ENCODE measurements around the gene RUFY4. TPM values are rescaled to one million over a fixed set of nuclear protein-coding genes. Genes with fewer than 3 reads are reported as not detected.

The RUFY4 gene
- total RNA-seq, 2 experiments from 2014 or later, result 1.4 to 5.1 TPM

DNA sequence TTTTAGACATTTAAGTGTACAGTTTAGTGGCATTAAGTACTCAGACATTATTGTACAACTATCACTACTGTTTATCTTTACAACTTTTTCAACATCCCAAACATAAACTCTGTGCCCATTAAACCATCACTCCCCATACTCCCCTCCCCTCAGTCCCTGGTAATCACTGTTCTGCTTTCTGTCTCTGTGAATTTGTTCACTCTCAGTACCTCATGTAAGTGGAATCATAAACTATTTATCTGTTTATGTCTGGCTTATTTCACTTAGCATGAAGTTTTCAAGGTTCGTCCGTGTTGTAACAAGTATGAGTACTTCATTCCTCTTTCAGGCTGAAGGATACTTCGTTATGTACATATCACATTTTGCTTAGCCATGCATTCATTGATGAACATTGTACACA, 9.8 kb upstream of the RUFY4 start:
- H3K4me3 Mint-ChIP-seq, result no peak overlapping the region
- ATAC-seq (no peak), DNase-seq (no peak)
- no peaks in the 10 kb centered on the region for H3K36me3 Mint-ChIP-seq
- H3K27ac Mint-ChIP-seq, result no peak overlapping the region
- H3K9me3 Mint-ChIP-seq (ENCODE audit: low read depth), result no peaks in the 10 kb centered on the region
- peaks cover 33% of the 10 kb centered on the region for H3K27me3 Mint-ChIP-seq
- CTCF ChIA-PET, result no interaction called here
- H3K4me1 Mint-ChIP-seq, result no peaks in the 10 kb centered on the region

DNA sequence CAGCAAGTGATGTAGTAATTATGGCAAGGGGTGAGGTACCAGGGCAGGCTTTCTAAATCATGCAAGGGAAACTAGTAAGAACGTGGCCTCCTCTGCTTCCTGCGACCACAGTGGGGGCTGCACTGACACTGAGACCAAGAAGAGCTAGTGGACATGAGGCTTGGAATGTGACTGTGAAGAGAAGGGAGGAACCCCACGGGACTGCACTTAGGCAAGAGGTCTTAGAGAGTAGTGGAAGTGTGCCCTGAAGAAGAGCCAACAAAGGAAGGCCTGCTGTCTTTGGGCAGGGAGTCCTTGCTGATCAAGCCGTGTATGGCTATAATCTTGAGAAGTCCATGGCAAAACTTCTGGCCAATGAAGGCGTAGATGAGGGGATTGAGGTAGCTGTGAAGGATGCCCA, 8.9 kb upstream of the RUFY4 start:
- Mint-ChIP-seq H3K9me3 (ENCODE audit: low read depth) (no peaks in the 10 kb centered on the region), H3K4me3 (no peak overlapping the region), H3K36me3 (no peaks in the 10 kb centered on the region), H3K27me3 (peaks cover 33% of the 10 kb centered on the region), H3K4me1 (no peaks in the 10 kb centered on the region), H3K27ac (no peak overlapping the region)
- CTCF ChIA-PET, result no interaction called here
- DNase-seq (no peak), ATAC-seq (no peak)

DNA sequence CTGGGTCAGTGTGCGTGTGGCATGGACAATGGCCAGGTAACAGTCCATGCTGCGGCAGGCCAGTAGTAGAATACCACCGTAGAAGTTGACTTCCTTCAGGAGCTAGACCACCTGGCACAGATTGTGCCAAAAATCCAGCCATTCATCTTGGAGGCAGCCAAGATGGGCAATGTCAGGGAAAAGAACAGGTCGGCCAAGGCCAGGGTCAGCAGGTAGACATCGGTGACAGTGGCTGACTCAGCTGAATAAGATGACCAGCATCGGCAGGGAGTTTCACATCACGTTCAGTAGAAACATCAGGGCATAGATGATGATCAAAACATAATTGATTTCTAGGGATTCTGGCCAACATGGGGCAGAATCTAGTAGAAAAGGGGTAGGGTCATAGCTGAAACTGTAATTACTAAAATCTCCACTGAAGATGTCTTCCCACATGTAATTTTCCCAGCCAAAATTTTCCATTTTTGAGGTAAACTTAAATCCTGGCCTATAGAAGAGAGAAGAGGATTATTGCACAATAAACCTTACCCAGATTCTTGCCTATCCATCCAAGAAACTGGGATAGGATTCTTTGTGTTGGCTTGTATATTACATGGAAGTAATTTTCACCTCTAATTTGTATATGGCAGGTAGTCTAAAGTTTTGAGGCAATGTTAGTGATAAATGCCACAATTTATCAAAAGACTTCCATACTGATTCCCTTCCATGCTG, 7.9 kb upstream of the RUFY4 start:
- H3K36me3 Mint-ChIP-seq, result no peaks in the 10 kb centered on the region
- ATAC-seq, result no peak
- no peak overlapping the region for H3K4me3 Mint-ChIP-seq
- no peak for DNase-seq
- CTCF ChIA-PET, result no interaction called here
- peaks cover 28% of the 10 kb centered on the region for H3K27me3 Mint-ChIP-seq
- no peaks in the 10 kb centered on the region for H3K4me1 Mint-ChIP-seq
- H3K9me3 Mint-ChIP-seq (ENCODE audit: low read depth), result no peaks in the 10 kb centered on the region
- H3K27ac Mint-ChIP-seq, result no peak overlapping the region

DNA sequence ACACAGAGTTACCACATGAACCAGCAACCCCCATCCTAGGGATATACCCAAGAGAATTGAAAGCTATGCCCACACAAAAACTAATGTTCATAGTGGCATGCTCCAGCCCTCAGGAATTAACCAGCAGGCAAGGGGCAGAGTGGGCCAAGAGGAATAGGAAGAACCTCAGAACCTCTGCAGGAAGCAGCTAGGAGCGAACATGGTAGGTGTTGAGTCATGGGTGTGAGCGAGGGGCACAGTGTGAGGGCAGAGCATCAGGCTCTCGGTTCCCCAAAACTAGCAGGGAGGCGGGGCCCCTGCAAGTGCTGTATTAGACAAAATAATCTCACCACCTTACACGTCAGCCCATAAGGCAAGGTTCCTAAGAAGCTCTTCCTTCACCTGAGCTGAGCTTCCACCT, 5.6 kb upstream of the RUFY4 start:
- no peak overlapping the region for H3K4me3 Mint-ChIP-seq
- no peak for DNase-seq
- no peaks in the 10 kb centered on the region for H3K9me3 Mint-ChIP-seq (ENCODE audit: low read depth)
- peaks cover 22% of the 10 kb centered on the region for H3K27me3 Mint-ChIP-seq
- no peak overlapping the region for H3K27ac Mint-ChIP-seq
- peaks cover 1% of the 10 kb centered on the region for H3K4me1 Mint-ChIP-seq
- ATAC-seq, result no peak
- H3K36me3 Mint-ChIP-seq, result no peaks in the 10 kb centered on the region
- CTCF ChIA-PET, result interaction anchor here (1.2 kb wide), 1 partner anchor 278 kb away, joined by 4 read pairs; no protein-coding TSS in a partner anchor

DNA sequence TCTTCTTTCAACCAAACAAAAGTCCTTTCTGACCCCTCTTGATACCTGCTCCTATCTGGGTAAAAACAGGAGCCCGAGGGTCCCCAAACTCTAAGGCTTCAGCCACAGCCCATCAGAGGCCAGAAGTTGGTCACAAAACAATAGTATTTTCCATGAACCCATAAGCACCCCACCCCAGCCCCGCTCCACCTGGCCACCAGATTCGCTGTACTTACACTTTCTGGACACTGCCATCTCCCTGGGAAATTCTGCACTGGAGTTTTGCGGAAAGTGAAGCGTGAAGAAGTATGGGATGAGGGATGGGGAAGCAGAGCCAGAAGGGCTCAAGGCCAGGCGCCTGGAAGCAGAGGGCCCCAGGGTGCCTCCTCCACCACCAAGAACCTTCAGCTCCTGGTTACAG, 5.2 kb upstream of the RUFY4 start:
- Mint-ChIP-seq H3K4me1 (peaks cover 5% of the 10 kb centered on the region), H3K27me3 (peaks cover 20% of the 10 kb centered on the region), H3K27ac (no peak overlapping the region), H3K4me3 (no peak overlapping the region), H3K36me3 (no peaks in the 10 kb centered on the region), H3K9me3 (ENCODE audit: low read depth) (no peaks in the 10 kb centered on the region)
- CTCF ChIA-PET, result no interaction called here
- ATAC-seq, result no peak
- DNase-seq, result no peak

DNA sequence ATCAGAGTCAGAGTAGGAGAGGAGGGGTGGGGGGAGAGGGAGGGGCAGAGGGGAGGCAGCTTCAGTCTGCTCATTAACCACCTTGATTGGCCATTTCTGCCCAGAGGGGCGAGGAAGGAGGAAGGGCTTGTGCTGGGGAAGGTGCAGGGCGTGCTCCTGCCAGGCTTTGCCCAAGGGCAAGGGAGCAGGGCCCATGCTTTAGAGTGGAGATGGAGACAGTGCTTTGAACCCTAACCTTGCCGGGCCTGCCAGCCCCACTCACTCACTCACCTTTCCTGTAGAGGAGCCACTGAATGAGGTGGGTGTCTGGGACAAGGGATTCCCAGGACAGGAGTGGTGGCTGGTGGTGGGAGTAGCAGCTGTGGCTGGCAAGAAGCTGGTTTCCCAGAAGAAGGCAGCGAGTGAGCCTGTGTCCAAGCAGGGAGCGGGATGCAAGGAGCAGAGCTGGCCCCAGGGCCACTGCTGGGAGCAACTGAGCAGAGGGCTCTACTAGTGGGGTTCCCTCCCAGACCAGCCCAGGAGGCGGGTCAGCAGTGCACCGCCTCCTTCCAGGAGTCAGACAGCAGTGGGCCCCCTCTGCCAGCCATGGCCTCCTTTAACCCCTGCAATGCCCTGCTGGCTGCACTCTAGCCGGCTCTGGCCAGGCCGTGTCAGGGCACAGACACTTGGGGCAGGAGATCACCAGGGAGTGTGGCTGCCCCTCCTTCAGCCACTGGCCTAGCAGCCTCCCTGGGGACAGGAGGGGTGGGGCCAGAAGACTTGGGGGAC, 3.6 kb upstream of the RUFY4 start:
- no peaks in the 10 kb centered on the region for H3K9me3 Mint-ChIP-seq (ENCODE audit: low read depth)
- ATAC-seq (no peak), DNase-seq (no peak)
- H3K27me3 Mint-ChIP-seq, result peaks cover 13% of the 10 kb centered on the region
- no peak overlapping the region for H3K4me3 Mint-ChIP-seq
- H3K27ac Mint-ChIP-seq, result no peak overlapping the region
- no peaks in the 10 kb centered on the region for H3K36me3 Mint-ChIP-seq
- CTCF ChIA-PET, result no interaction called here
- peaks cover 14% of the 10 kb centered on the region for H3K4me1 Mint-ChIP-seq

DNA sequence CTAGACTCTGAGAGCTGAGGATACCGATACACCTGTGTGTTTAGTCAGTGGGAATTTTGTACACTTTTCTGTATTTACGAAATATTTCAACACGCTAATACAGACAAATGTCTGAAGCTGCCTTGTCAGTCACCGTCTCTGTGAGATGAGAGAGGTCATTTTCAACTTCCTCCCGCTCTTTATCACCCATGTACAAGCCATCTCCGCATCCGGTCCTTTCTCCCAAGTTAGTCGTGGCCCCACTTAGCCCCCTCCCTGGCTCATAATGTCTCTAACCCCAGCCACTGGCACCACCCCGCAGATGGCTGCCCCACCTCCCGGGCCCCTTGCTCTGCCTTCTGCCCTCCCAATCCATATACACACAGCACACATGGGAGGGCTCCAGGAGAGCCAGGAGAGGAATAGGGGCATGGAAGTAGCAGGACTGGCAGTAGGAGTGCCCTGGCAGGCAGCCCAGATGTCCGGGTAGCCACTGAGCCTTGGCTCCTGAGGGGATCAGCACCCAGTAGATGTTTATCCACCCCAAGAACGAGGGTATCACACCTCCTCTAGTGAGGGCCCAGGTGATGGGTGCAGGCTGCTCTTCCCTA, 2.0 kb upstream of the RUFY4 start:
- ATAC-seq (no peak), DNase-seq (no peak)
- Mint-ChIP-seq H3K27me3 (peaks cover 13% of the 10 kb centered on the region), H3K27ac (no peak overlapping the region), H3K4me1 (peaks cover 14% of the 10 kb centered on the region), H3K9me3 (ENCODE audit: low read depth) (no peaks in the 10 kb centered on the region), H3K36me3 (no peaks in the 10 kb centered on the region), H3K4me3 (no peak overlapping the region)
- CTCF ChIA-PET, result interaction anchor here (1.3 to 2.7 kb wide), 4 partner anchors 31 to 282 kb away, joined by 5 to 16 read pairs (median 6); no protein-coding TSS in a partner anchor

DNA sequence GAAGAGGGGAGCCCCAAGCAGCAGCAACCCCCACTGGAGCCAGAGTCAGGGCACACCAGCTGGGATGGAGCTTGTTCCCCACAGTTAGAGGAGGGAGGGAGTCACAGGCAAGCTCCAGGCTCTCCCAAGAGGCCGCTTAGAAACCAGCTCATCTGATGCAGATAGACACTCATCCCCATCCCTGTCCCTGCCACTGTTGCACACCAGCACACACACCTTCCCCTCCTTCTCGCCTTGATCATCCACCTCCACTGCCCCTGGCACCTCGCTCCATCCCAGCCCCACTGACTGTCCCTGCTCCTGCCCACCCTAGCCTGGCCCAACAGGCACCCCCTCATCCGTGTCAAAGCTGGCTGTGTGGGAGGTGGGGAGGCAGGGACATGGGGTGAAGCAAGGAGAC, 1.5 kb upstream of the RUFY4 start:
- H3K4me1 Mint-ChIP-seq, result peaks cover 14% of the 10 kb centered on the region
- H3K27me3 Mint-ChIP-seq, result peaks cover 13% of the 10 kb centered on the region
- H3K9me3 Mint-ChIP-seq (ENCODE audit: low read depth), result no peaks in the 10 kb centered on the region
- ATAC-seq (no peak), DNase-seq (peak; percentile 26)
- no peaks in the 10 kb centered on the region for H3K36me3 Mint-ChIP-seq
- CTCF ChIA-PET, result interaction anchor here (0.8 to 2.7 kb wide), 6 partner anchors 12 to 282 kb away, joined by 3 to 16 read pairs (median 6); no protein-coding TSS in a partner anchor
- no peak overlapping the region for H3K27ac Mint-ChIP-seq
- H3K4me3 Mint-ChIP-seq, result no peak overlapping the region

DNA sequence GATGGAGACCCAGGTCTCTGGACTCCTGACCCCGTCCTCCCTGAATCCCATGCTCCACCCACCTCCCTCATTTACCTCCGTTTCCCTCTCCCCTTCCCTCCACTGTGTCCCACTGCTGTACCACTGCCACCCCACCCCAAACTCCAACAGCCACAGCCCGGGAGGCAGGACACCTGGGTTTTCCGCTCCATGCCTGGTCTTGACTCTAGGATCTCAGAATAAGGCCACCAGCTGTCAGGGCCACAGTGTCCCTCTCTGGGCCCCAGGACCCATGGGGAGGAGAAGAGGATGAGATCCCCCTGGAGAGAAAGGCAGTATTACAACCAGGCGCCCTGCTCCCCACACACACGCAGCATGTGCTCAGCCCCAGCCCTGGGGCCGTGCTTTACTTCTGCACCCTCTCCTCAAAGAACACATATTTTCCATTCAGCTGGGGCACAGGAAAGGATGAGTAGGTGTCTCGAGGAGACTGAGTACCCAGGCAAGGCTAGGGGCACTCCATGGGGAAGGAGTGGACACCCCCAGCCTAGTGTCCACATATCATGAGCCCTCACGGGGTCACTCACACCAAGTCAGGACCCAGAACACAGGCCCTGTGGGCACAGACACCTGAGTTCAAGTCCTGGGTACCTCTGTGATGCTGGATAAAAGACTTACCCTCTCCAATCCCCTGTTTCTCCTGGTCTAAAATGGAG, 700 bp downstream of the RUFY4 start:
- DNase-seq (peak; percentile 35), ATAC-seq (no peak)
- Mint-ChIP-seq H3K4me3 (no peak overlapping the region), H3K27ac (peak overlapping the region; percentile 62), H3K36me3 (no peaks in the 10 kb centered on the region), H3K4me1 (peaks cover 14% of the 10 kb centered on the region), H3K27me3 (peaks cover 13% of the 10 kb centered on the region), H3K9me3 (ENCODE audit: low read depth) (no peaks in the 10 kb centered on the region)
- CTCF ChIA-PET, result interaction anchor here (1.1 to 2.7 kb wide), 8 partner anchors 27 to 1225 kb away, joined by 3 to 16 read pairs (median 5); no protein-coding TSS in a partner anchor

DNA sequence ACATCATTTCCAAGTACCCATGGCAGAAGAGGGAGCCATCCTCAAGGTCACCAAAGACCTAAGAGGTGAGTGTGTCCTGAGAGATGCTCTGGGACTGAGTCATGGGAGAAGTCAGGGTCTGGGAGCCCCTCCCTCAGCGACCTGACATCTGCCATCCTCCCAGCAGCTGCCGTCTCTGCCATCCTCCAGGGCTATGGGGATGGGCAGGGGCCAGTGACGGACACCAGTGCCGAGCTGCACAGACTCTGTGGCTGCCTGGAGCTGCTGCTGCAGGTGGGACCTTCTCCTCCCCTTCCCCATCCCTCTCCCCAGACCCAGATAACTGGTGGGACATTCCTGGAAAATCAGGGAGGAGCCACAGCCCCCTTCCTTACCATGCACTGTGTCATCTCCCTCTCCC, 1.5 kb downstream of the RUFY4 start:
- DNase-seq, result no peak
- CTCF ChIA-PET, result interaction anchor here (0.9 to 1.1 kb wide), 2 partner anchors 281 to 285 kb away, joined by 3 to 4 read pairs; no protein-coding TSS in a partner anchor
- no peaks in the 10 kb centered on the region for H3K9me3 Mint-ChIP-seq (ENCODE audit: low read depth)
- no peak overlapping the region for H3K27ac Mint-ChIP-seq
- H3K36me3 Mint-ChIP-seq, result no peaks in the 10 kb centered on the region
- H3K27me3 Mint-ChIP-seq, result peaks cover 13% of the 10 kb centered on the region
- ATAC-seq, result no peak
- H3K4me1 Mint-ChIP-seq, result peaks cover 14% of the 10 kb centered on the region
- H3K4me3 Mint-ChIP-seq, result no peak overlapping the region

DNA sequence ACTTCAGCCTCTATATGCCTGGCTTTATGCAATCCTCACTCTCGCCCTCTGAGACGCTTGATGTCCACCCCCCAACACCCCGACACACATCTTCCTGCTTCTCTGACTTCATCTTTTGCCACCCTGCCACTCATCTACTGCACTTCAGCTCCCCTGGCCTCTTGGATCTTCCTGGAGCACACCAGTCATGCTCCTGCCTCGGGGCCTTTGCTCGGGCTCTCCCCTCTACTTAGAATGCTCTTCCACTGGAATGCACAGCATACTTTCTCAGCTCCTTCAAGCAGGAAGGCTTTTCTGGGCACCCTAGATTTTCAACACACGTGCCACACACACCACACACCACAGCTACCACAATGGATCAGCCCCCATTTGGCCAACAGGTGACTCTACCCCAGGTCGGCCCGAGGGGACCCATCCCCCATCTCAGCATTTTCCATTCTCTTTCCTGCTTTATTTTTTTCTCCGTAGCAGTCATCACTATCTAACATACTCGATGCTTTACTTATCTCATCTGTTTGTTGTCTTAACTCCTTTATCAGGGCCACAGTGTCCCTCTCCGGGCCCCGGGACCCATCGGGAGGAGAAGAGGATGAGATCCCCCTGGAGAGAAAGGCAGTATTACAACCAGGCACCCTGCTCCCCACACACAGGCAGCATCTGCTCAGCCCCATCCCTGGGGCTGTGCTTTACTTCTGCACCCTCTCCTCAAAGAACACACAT, 2.3 kb downstream of the RUFY4 start:
- CTCF ChIA-PET, result interaction anchor here (0.9 kb wide), 1 partner anchor 285 kb away, joined by 3 read pairs; no protein-coding TSS in a partner anchor
- H3K9me3 Mint-ChIP-seq (ENCODE audit: low read depth), result no peaks in the 10 kb centered on the region
- no peak overlapping the region for H3K27ac Mint-ChIP-seq
- H3K27me3 Mint-ChIP-seq, result peaks cover 13% of the 10 kb centered on the region
- H3K36me3 Mint-ChIP-seq, result no peaks in the 10 kb centered on the region
- DNase-seq (no peak), ATAC-seq (no peak)
- peaks cover 14% of the 10 kb centered on the region for H3K4me1 Mint-ChIP-seq
- no peak overlapping the region for H3K4me3 Mint-ChIP-seq

DNA sequence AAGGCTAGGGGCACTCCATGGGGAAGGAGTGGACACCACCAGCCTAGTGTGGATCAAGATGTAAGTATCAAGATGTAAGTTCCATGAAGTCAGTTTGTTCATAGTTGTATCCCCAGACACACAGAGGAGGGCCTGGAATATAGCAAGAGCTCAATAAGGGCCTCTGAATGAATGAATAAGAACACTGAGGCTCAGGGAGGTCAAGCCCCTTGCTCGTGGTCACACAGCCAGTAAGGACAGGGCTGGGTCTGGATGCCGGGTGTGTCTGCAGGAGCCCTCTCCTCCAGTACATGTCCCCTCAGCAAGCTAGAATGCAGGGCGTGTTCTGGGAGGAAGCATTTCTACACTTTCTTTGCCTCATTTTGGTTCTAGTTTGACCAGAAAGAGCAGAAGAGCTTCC, 2.9 kb downstream of the RUFY4 start:
- Mint-ChIP-seq H3K4me3 (no peak overlapping the region), H3K9me3 (ENCODE audit: low read depth) (no peaks in the 10 kb centered on the region), H3K4me1 (peaks cover 14% of the 10 kb centered on the region), H3K36me3 (no peaks in the 10 kb centered on the region), H3K27ac (no peak overlapping the region), H3K27me3 (peaks cover 8% of the 10 kb centered on the region)
- CTCF ChIA-PET, result no interaction called here
- no peak for ATAC-seq
- no peak for DNase-seq

Measured in activated CD8-positive, alpha-beta memory T cell treated with anti-CD3 and anti-CD28 coated beads, Interleukin-2, amount 10 ng/mL, durations not matched to agents 7 days and 5 days (primary cell).